Measurements from ENCODE around the gene MYOM1. TPM values are rescaled to one million over a fixed set of nuclear protein-coding genes. Genes with fewer than 3 reads are reported as not detected.

Gene MYOM1
- total RNA-seq, 1 experiment from 2014 or later: 0.06 TPM

- no peak for DNase-seq
- Histone ChIP-seq H3K27ac (no peak overlapping the region), H3K27me3 (no peaks in the 10 kb centered on the region), H3K9me3 (replicated peaks) (no peaks in the 10 kb centered on the region), H3K4me1 (no peaks in the 10 kb centered on the region), H3K36me3 (no peaks in the 10 kb centered on the region), H3K4me3 (no peak overlapping the region)
These were observed 27.5 kb downstream of the MYOM1 start for GRCh38 chr18:3192286-3192685.

- DNase-seq: no peak
- H3K27me3 ChIP-seq: no peaks in the 10 kb centered on the region
These were observed 29.2 kb downstream of the MYOM1 start for GRCh38 chr18:3190610-3191009.

GRCh38 chr18:3189884-3190283, 29.9 kb downstream of the MYOM1 start:
- Histone ChIP-seq H3K4me1 (no peaks in the 10 kb centered on the region), H3K9me3 (replicated peaks) (no peaks in the 10 kb centered on the region), H3K4me3 (no peak overlapping the region), H3K27ac (no peak overlapping the region), H3K36me3 (no peaks in the 10 kb centered on the region), H3K27me3 (no peaks in the 10 kb centered on the region)
- DNase-seq: no peak

More at GRCh38 chr18:3190610-3191009, 29.2 kb downstream of the MYOM1 start:
- no peak overlapping the region for H3K4me3 ChIP-seq
- no peaks in the 10 kb centered on the region for H3K9me3 ChIP-seq (replicated peaks)
- H3K4me1 ChIP-seq: no peaks in the 10 kb centered on the region
- no peak overlapping the region for H3K27ac ChIP-seq
- H3K36me3 ChIP-seq: no peaks in the 10 kb centered on the region

- Histone ChIP-seq H3K4me3 (no peak overlapping the region), H3K27ac (no peak overlapping the region), H3K27me3 (no peaks in the 10 kb centered on the region), H3K9me3 (replicated peaks) (no peaks in the 10 kb centered on the region), H3K36me3 (no peaks in the 10 kb centered on the region), H3K4me1 (no peaks in the 10 kb centered on the region)
- no peak for DNase-seq
These were observed 32.8 kb downstream of the MYOM1 start for GRCh38 chr18:3186678-3187658.

GRCh38 chr18:3184275-3184963, 35.3 kb downstream of the MYOM1 start:
- no peaks in the 10 kb centered on the region for H3K9me3 ChIP-seq (replicated peaks)
- no peak overlapping the region for H3K4me3 ChIP-seq
- peaks cover 11% of the 10 kb centered on the region for H3K4me1 ChIP-seq
- H3K27ac ChIP-seq: no peak overlapping the region
- DNase-seq: no peak
- H3K36me3 ChIP-seq: no peaks in the 10 kb centered on the region
- H3K27me3 ChIP-seq: no peaks in the 10 kb centered on the region

- Histone ChIP-seq H3K9me3 (replicated peaks) (no peaks in the 10 kb centered on the region), H3K4me3 (no peak overlapping the region), H3K4me1 (peaks cover 16% of the 10 kb centered on the region), H3K27me3 (no peaks in the 10 kb centered on the region), H3K27ac (no peak overlapping the region), H3K36me3 (no peaks in the 10 kb centered on the region)
- no peak for DNase-seq
These were observed 36.6 kb downstream of the MYOM1 start for GRCh38 chr18:3183103-3183717.

GRCh38 chr18:3180325-3180724, 39.4 kb downstream of the MYOM1 start:
- H3K27me3 ChIP-seq: no peaks in the 10 kb centered on the region
- H3K4me3 ChIP-seq: no peak overlapping the region
- peaks cover 16% of the 10 kb centered on the region for H3K4me1 ChIP-seq
- peak overlapping the region; percentile 65 for H3K27ac ChIP-seq
- no peaks in the 10 kb centered on the region for H3K9me3 ChIP-seq (replicated peaks)
- DNase-seq: peak in 1 of 2 experiments; percentile 32
- H3K36me3 ChIP-seq: no peaks in the 10 kb centered on the region

- Histone ChIP-seq H3K4me3 (no peak overlapping the region), H3K4me1 (peaks cover 16% of the 10 kb centered on the region), H3K36me3 (no peaks in the 10 kb centered on the region), H3K9me3 (replicated peaks) (no peaks in the 10 kb centered on the region), H3K27ac (peak overlapping the region; percentile 65), H3K27me3 (no peaks in the 10 kb centered on the region)
- DNase-seq: peak; percentile 78 to 88
These were observed 40.2 kb downstream of the MYOM1 start for GRCh38 chr18:3179430-3180089.

GRCh38 chr18:3177902-3178687, 41.7 kb downstream of the MYOM1 start:
- Histone ChIP-seq H3K4me3 (no peak overlapping the region), H3K4me1 (peaks cover 16% of the 10 kb centered on the region), H3K9me3 (replicated peaks) (no peaks in the 10 kb centered on the region), H3K27ac (no peak overlapping the region), H3K27me3 (no peaks in the 10 kb centered on the region), H3K36me3 (no peaks in the 10 kb centered on the region)
- no peak for DNase-seq

GRCh38 chr18:3175195-3175758, 44.5 kb downstream of the MYOM1 start:
- DNase-seq: no peak
- Histone ChIP-seq H3K27me3 (no peaks in the 10 kb centered on the region), H3K4me1 (peaks cover 12% of the 10 kb centered on the region), H3K27ac (no peak overlapping the region), H3K4me3 (no peak overlapping the region), H3K36me3 (no peaks in the 10 kb centered on the region), H3K9me3 (replicated peaks) (no peaks in the 10 kb centered on the region)

- Histone ChIP-seq H3K4me3 (no peak overlapping the region), H3K4me1 (no peaks in the 10 kb centered on the region), H3K27me3 (no peaks in the 10 kb centered on the region), H3K27ac (no peak overlapping the region), H3K36me3 (no peaks in the 10 kb centered on the region), H3K9me3 (replicated peaks) (no peaks in the 10 kb centered on the region)
- no peak for DNase-seq
These were observed 47.7 kb downstream of the MYOM1 start for GRCh38 chr18:3172097-3172496.

GRCh38 chr18:3171631-3172030, 48.1 kb downstream of the MYOM1 start:
- Histone ChIP-seq H3K4me3 (no peak overlapping the region), H3K4me1 (no peaks in the 10 kb centered on the region), H3K27ac (no peak overlapping the region), H3K9me3 (replicated peaks) (no peaks in the 10 kb centered on the region), H3K27me3 (no peaks in the 10 kb centered on the region), H3K36me3 (no peaks in the 10 kb centered on the region)
- DNase-seq: no peak

GRCh38 chr18:3170441-3171161, 49.2 kb downstream of the MYOM1 start:
- Histone ChIP-seq H3K4me1 (no peaks in the 10 kb centered on the region), H3K27ac (no peak overlapping the region), H3K27me3 (no peaks in the 10 kb centered on the region), H3K4me3 (no peak overlapping the region), H3K36me3 (no peaks in the 10 kb centered on the region), H3K9me3 (replicated peaks) (no peaks in the 10 kb centered on the region)
- no peak for DNase-seq
